Measurements from ENCODE around the gene COMT. TPM values are rescaled to one million over a fixed set of nuclear protein-coding genes. Genes with fewer than 3 reads are reported as not detected.
A peak's percentile ranks its signal among the peaks of the same experiment; 100 is the strongest.

The COMT gene
- total and polyA plus RNA-seq, 9 of the 15 experiments (the other 6 are each of a cell fraction or from before 2014, with no cell fraction given), result 12.5 to 351 (median 155) TPM

DNA sequence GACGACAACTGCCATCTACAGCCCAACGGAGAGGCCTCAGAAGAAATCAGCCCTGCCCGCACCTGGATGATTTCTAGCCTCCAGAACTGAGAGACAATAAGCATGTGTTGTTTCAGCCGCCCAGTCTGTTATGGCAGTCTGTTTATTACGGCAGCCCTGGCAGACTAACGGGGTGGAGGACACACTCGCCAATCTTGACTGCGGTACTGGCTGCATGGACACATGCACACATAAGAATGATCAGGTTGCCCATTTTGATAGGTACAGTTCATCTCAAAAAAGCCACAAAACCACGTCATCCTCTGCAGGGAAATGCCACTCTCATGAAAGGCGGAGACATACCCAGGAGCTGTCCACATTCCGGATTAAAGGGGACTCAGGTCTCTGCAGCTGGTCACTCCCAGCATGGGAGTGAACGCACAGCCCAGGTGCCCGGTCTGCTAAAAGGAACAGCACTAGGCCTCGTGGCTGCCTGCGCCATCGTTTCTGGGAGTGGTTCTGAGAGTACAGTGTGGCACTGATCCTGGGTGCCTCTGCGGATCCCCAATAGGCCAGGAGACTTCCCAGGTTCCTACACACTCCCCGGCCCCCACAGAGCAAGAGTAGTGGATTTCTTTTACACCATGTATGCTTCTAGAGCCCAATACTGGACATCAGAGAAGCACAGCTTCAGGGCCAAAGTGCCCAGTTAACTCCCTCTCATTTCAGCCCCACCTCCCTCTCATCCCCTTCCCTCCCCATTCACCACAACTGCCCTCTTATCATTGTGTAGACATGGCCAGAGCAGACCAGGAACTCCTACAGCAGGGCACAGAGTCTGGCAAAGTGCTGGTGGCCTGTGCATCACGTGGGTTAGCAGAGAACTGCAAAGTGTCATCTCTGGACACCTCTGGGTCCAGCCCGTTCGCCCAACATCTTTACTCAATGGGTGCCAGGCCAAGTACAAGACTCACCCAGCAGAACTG lies 11.7 kb upstream of the COMT start (continued):
- 0 out of 2 replicates have a peak, but pooled peaks have one; percentile 13 for TF ChIP-seq SUPT5H (IDR thresholded peaks at IDR 0.05)
- no peak for TF ChIP-seq NFIX (CRISPR knock-in tag; IDR thresholded peaks at IDR 0.05; ENCODE audit: low read depth)
- TF ChIP-seq SREBF2 (CRISPR knock-in tag; IDR thresholded peaks at IDR 0.05), result no peak
- TF ChIP-seq BMI1 (IDR thresholded peaks at IDR 0.05; ENCODE audit: low read length), result no peak
- no peak for TF ChIP-seq ETS2 (tag; IDR thresholded peaks at IDR 0.05; ENCODE audit: borderline replicate concordance, poor library complexity, severe bottlenecking)
- TF ChIP-seq BRD9 (IDR thresholded peaks at IDR 0.05; ENCODE audit: low read depth, partially characterized antibody), result no peak
- TF ChIP-seq STAT5B (CRISPR knock-in tag; IDR thresholded peaks at IDR 0.05), result no peak
- TF ChIP-seq, protein P1, sequence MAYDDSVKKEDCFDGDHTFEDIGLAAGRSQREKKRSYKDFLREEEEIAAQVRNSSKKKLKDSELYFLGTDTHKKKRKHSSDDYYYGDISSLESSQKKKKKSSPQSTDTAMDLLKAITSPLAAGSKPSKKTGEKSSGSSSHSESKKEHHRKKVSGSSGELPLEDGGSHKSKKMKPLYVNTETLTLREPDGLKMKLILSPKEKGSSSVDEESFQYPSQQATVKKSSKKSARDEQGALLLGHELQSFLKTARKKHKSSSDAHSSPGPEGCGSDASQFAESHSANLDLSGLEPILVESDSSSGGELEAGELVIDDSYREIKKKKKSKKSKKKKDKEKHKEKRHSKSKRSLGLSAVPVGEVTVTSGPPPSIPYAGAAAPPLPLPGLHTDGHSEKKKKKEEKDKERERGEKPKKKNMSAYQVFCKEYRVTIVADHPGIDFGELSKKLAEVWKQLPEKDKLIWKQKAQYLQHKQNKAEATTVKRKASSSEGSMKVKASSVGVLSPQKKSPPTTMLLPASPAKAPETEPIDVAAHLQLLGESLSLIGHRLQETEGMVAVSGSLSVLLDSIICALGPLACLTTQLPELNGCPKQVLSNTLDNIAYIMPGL (CRISPR knock-in tag; IDR thresholded peaks at IDR 0.05), result no peak
- no peak for TF ChIP-seq NR2F6 (CRISPR knock-in tag; IDR thresholded peaks at IDR 0.05)
- TF ChIP-seq IRF2 (CRISPR knock-in tag; IDR thresholded peaks at IDR 0.05), result no peak
- TF ChIP-seq DNMT1 (IDR thresholded peaks at IDR 0.05), result no peak
- TF ChIP-seq L3MBTL2 (IDR thresholded peaks at IDR 0.05), result no peak
- TF ChIP-seq, protein P2, sequence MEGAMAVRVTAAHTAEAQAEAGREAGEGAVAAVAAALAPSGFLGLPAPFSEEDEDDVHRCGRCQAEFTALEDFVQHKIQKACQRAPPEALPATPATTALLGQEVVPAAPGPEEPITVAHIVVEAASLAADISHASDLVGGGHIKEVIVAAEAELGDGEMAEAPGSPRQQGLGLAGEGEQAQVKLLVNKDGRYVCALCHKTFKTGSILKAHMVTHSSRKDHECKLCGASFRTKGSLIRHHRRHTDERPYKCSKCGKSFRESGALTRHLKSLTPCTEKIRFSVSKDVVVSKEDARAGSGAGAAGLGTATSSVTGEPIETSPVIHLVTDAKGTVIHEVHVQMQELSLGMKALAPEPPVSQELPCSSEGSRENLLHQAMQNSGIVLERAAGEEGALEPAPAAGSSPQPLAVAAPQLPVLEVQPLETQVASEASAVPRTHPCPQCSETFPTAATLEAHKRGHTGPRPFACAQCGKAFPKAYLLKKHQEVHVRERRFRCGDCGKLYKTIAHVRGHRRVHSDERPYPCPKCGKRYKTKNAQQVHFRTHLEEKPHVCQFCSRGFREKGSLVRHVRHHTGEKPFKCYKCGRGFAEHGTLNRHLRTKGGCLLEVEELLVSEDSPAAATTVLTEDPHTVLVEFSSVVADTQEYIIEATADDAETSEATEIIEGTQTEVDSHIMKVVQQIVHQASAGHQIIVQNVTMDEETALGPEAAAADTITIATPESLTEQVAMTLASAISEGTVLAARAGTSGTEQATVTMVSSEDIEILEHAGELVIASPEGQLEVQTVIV (CRISPR knock-in tag; IDR thresholded peaks at IDR 0.05; ENCODE audit: borderline replicate concordance), result no peak
- TF ChIP-seq, protein P3, sequence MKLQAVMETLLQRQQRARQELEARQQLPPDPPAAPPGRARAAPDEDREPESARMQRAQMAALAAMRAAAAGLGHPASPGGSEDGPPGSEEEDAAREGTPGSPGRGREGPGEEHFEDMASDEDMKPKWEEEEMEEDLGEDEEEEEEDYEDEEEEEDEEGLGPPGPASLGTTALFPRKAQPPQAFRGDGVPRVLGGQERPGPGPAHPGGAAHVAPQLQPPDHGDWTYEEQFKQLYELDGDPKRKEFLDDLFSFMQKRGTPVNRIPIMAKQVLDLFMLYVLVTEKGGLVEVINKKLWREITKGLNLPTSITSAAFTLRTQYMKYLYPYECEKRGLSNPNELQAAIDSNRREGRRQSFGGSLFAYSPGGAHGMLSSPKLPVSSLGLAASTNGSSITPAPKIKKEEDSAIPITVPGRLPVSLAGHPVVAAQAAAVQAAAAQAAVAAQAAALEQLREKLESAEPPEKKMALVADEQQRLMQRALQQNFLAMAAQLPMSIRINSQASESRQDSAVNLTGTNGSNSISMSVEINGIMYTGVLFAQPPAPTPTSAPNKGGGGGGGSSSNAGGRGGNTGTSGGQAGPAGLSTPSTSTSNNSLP (IDR thresholded peaks at IDR 0.05; ENCODE audit: borderline replicate concordance, low read depth, low read length), result no peak
